ENCODE data around the gene DSCAM. TPM values are rescaled to one million over a fixed set of nuclear protein-coding genes. Genes with fewer than 3 reads are reported as not detected.
A peak's percentile ranks its signal among the peaks of the same experiment; 100 is the strongest.

Gene DSCAM
- total RNA-seq, 4 donors from 2014 or later, result 0.04 to 0.06 TPM; not detected in 2

GRCh38 chr21:40066221-40066620, 780.7 kb downstream of the DSCAM start:
- intact Hi-C loops (cut with DNase I), result no loop called here
- no peak for DNase-seq
- Histone ChIP-seq H3K9me3 (no peaks in the 10 kb centered on the region), H3K4me1 (no peaks in the 10 kb centered on the region), H3K27ac (no peak overlapping the region), H3K36me3 (no peaks in the 10 kb centered on the region), H3K4me3 (no peak overlapping the region), H3K27me3 (no peaks in the 10 kb centered on the region)
- TF ChIP-seq POLR2A (IDR thresholded peaks at IDR 0.05) (no peak), CTCF (IDR thresholded peaks at IDR 0.05) (no peak)
- 56 to 65% methylated on average over 3 of the region's 3 CpGs for WGBS, 2 donors

GRCh38 chr21:40060083-40060677, 786.8 kb downstream of the DSCAM start:
- TF ChIP-seq POLR2A (IDR thresholded peaks at IDR 0.05) (no peak), CTCF (IDR thresholded peaks at IDR 0.05) (no peak)
- Histone ChIP-seq H3K9me3 (no peaks in the 10 kb centered on the region), H3K4me1 (no peaks in the 10 kb centered on the region), H3K36me3 (no peaks in the 10 kb centered on the region), H3K4me3 (no peak overlapping the region), H3K27ac (no peak overlapping the region), H3K27me3 (no peaks in the 10 kb centered on the region)
- DNase-seq, result no peak
- intact Hi-C loops (cut with DNase I), result no loop called here
- 78 to 83% methylated on average over 7 of the region's 7 CpGs for WGBS, 2 donors

GRCh38 chr21:40057331-40057730, 789.6 kb downstream of the DSCAM start:
- Histone ChIP-seq H3K27ac (no peak overlapping the region), H3K27me3 (no peaks in the 10 kb centered on the region), H3K4me1 (peaks cover 0 to 4% (median 0%) of the 10 kb centered on the region in 3 donors), H3K36me3 (no peaks in the 10 kb centered on the region), H3K4me3 (no peak overlapping the region), H3K9me3 (no peaks in the 10 kb centered on the region)
- 83 to 87% methylated on average over 5 of the region's 5 CpGs for WGBS, 2 donors
- intact Hi-C loops (cut with DNase I), result no loop called here
- TF ChIP-seq POLR2A (IDR thresholded peaks at IDR 0.05) (no peak), CTCF (IDR thresholded peaks at IDR 0.05) (no peak)
- DNase-seq, result no peak

GRCh38 chr21:40056031-40056430, 790.9 kb downstream of the DSCAM start:
- no peaks in the 10 kb centered on the region for H3K36me3 ChIP-seq
- intact Hi-C loops (cut with DNase I), result no loop called here
- peaks cover 0 to 4% (median 0%) of the 10 kb centered on the region in 3 donors for H3K4me1 ChIP-seq
- H3K4me3 ChIP-seq, result no peak overlapping the region
- TF ChIP-seq CTCF (IDR thresholded peaks at IDR 0.05) (no peak), POLR2A (IDR thresholded peaks at IDR 0.05) (no peak)
- 49 to 67% methylated on average over 3 of the region's 3 CpGs for WGBS, 2 donors
- DNase-seq, result no peak
- no peak overlapping the region for H3K27ac ChIP-seq
- H3K27me3 ChIP-seq, result no peaks in the 10 kb centered on the region
- no peaks in the 10 kb centered on the region for H3K9me3 ChIP-seq

GRCh38 chr21:40054403-40054802, 792.6 kb downstream of the DSCAM start:
- intact Hi-C loops (cut with DNase I), result no loop called here
- DNase-seq, result no peak
- 28 to 53% methylated on average over 2 to 3 of the region's 3 CpGs for WGBS, 2 donors

More at GRCh38 chr21:40054403-40054802, 792.6 kb downstream of the DSCAM start:
- Histone ChIP-seq H3K27ac (peak overlapping the region in 3 of 4 donors; percentile 24 to 82 (median 49)), H3K36me3 (no peaks in the 10 kb centered on the region), H3K4me3 (no peak overlapping the region), H3K27me3 (no peaks in the 10 kb centered on the region), H3K4me1 (peaks cover 0 to 14% (median 0%) of the 10 kb centered on the region in 3 donors), H3K9me3 (no peaks in the 10 kb centered on the region)
- TF ChIP-seq POLR2A (IDR thresholded peaks at IDR 0.05), result no peak
- no peak for TF ChIP-seq CTCF (IDR thresholded peaks at IDR 0.05)
